Brain microvascular endothelial cell (primary cell): ENCODE measurements around the gene OTP.

Source experiments
- DNase-seq: peaks from one replicate; pipeline ENCODE4 v3.0.0-alpha.2; 2020
- H3K27ac ChIP-seq: fragments of 250-450 bp; sonication (Bioruptor Pico); 2 replicates; pipeline ENCODE4 v1.5.1; 2020; ENCODE audit warnings: mild to moderate bottlenecking, moderate library complexity
- H3K27me3 ChIP-seq: fragments of 250-450 bp; sonication (Bioruptor Pico); replicated peaks from 2 replicates; pipeline ENCODE4 v1.5.1; 2020; ENCODE audit warnings: mild to moderate bottlenecking
- H3K36me3 ChIP-seq: fragments of 250-450 bp; sonication (Bioruptor Pico); replicated peaks from 2 replicates; pipeline ENCODE4 v1.5.1; 2020; ENCODE audit warnings: mild to moderate bottlenecking
- H3K4me3 ChIP-seq: 2 replicates; pipeline ENCODE4 v1.5.1; 2011; ENCODE audit warnings: low read depth, mild to moderate bottlenecking, control low read depth, low read length, moderate library complexity
- in situ Hi-C: cut with HindIII; loops from 2 replicates; pipeline ENCODE4 v1.10.0; 2017; ENCODE audit warnings: low sequenced_read_pairs, low pct_ligation_motif_present
- TF ChIP-seq, protein P1 (sequence below): IDR thresholded peaks from 2 replicates; pipeline ENCODE4 v1.5.1; 2011; ENCODE audit warnings: low read depth, mild to moderate bottlenecking, moderate library complexity, low read length, control low read depth, inconsistent platforms; ENCODE audit errors: missing control alignments

The OTP gene

DNA sequence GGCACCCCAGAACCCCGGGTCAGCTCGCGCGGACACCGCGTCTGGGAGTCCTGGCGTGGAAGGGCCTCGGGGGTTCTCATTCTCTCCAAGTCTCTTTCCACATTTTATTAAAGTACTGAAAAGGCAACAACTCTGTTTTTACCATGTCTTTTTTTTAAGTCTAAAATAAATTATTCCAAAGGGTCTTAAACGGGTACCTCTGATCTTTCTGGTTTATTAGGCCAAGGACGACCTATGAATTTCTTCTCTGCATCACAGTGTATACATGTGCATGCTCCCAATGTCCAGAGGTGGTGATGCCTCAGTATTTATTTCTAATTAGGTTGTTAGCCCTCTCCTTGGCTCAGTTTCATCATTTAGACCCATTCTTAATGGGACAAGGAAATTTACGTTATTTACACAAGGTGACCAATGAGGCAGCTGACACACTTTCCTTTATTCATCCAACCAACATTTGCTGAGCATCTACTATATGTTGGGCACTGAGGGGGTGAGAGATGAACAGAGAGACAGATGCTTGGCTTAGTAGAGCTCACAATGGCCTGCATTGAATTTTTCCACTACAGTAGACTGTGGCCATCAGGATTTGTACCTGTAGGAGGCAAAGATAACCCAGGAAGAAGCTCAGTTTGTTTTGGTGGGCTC, 7.6 kb upstream of the OTP start:
- in situ Hi-C loops, result no loop called here
- DNase-seq, result no peak
- Histone ChIP-seq H3K4me3 (no peak overlapping the region), H3K36me3 (no peaks in the 10 kb centered on the region), H3K27me3 (peaks cover 84% of the 10 kb centered on the region), H3K27ac (no peak overlapping the region)
- TF ChIP-seq, protein P1, sequence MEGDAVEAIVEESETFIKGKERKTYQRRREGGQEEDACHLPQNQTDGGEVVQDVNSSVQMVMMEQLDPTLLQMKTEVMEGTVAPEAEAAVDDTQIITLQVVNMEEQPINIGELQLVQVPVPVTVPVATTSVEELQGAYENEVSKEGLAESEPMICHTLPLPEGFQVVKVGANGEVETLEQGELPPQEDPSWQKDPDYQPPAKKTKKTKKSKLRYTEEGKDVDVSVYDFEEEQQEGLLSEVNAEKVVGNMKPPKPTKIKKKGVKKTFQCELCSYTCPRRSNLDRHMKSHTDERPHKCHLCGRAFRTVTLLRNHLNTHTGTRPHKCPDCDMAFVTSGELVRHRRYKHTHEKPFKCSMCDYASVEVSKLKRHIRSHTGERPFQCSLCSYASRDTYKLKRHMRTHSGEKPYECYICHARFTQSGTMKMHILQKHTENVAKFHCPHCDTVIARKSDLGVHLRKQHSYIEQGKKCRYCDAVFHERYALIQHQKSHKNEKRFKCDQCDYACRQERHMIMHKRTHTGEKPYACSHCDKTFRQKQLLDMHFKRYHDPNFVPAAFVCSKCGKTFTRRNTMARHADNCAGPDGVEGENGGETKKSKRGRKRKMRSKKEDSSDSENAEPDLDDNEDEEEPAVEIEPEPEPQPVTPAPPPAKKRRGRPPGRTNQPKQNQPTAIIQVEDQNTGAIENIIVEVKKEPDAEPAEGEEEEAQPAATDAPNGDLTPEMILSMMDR, result no peak

DNA sequence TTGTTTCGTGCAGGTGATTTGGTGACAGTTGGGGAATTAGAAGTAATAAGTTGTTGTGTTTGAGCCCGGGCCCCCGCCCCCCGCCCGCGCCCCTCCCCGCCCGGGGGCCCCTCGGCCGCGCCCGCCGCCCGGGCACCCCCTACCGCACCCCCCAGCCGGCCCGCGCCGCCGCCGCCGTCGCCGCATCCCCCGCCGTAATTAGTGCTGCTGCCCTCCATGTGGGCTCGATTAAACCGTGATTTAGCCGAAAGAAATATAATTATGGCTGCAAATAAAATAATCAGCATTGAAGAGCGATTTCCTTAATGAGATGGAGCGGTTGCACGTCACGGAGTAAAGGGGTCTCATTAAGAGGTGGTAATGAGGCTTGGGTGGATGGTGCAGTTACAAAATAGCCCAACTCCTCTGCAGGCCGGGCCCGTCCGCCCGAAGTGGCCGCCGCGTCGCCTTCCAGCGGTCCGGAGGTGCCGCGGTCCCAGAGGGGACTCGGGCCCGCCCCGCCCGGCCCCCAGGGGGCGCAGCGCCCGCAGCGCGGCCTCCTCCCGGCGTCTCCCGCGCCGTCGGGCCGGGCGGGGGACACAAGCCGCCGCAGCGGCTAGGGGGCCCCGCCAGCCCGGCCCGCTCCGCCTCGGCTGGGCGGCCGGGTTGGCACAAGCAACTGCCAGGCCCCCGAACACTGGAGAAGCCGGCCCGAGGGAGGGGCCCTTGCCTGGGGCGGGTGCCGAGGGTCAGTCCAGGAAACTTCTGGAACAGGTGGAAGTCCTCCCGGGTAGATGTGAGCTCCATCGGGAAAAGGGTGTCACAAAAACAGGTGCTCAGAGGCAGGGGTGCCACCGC, 6.9 kb upstream of the OTP start:
- H3K27me3 ChIP-seq, result peaks cover 87% of the 10 kb centered on the region
- TF ChIP-seq, protein P1, result peak; percentile 31
- no peak overlapping the region for H3K4me3 ChIP-seq
- in situ Hi-C loops, result no loop called here
- DNase-seq, result no peak
- no peaks in the 10 kb centered on the region for H3K36me3 ChIP-seq
- no peak overlapping the region for H3K27ac ChIP-seq

DNA sequence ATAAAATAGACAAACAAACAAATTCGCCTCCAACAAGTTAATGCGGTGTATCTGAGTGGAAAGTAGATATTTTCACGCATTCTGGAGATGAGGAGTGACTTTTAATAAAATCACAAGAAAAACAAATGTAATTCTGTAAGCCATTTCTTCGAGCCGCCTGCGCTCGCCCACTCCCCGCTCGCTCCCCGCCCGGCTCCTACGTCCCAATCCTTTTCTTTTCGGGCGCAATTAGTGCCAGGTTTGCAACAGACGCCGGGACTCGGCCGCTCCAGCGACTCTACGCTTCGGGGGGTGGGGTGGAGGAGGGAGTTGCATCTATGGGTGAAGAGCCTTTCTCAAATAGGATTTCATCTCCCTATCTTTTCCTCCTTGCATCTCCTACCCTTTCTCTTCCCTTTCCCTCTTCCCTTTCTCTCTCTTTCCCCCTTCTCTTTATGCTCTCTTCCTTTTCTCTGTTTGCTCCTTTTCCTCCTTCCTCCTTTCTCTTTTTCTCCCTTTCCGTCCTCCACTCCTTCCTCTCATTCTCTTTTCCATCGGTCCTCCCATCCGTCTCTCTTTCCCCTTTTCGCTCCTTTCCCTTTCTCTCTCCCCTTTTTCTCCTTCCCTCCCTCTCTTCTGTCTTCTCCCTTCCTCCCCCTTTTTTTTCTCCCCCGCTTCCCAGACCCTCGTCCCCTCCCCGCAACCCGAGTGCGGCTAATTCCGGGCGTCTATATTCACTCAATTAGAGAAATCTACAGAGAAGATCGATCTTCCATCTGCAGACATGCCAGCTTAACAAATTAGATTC, 6.1 kb upstream of the OTP start:
- Histone ChIP-seq H3K4me3 (no peak overlapping the region), H3K27ac (no peak overlapping the region), H3K36me3 (no peaks in the 10 kb centered on the region), H3K27me3 (peaks cover 87% of the 10 kb centered on the region)
- DNase-seq, result no peak
- TF ChIP-seq, protein P1, result no peak
- in situ Hi-C loops, result no loop called here

DNA sequence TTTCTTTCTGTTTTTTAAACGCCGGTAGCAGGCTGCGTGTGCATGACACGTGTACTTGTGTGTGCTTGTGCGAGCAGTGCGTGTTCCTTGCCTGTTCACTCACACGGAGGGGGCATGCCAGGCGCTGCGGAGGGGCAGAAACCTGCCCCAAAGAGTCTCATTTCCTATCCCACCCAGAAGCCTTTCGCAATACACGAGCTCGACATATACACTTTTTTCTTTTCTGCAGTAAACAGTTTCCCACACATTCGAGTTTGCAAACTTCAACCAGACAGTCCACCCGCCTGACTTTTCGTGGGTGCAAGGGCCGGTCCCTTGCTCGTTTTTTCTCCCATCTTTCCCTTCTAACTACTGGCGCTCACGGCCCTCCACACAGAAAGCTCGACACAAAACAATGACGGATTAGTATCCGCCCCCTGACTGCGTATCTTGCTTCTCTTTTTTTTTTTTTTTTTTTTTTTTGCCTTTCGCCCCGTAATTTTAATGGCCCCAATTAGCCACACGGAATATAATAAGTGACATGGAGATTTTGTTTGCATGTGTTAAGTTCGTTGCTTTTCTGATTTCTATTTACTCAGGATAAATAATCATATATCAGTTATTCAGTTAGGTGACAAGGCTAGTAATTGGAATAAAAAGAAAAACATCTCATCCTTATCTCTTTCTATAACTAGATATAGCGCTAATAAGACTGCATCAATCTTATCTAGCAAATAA, 5.3 kb upstream of the OTP start:
- Histone ChIP-seq H3K27ac (no peak overlapping the region), H3K36me3 (no peaks in the 10 kb centered on the region), H3K27me3 (peaks cover 89% of the 10 kb centered on the region), H3K4me3 (no peak overlapping the region)
- TF ChIP-seq, protein P1, result no peak
- in situ Hi-C loops, result no loop called here
- no peak for DNase-seq

DNA sequence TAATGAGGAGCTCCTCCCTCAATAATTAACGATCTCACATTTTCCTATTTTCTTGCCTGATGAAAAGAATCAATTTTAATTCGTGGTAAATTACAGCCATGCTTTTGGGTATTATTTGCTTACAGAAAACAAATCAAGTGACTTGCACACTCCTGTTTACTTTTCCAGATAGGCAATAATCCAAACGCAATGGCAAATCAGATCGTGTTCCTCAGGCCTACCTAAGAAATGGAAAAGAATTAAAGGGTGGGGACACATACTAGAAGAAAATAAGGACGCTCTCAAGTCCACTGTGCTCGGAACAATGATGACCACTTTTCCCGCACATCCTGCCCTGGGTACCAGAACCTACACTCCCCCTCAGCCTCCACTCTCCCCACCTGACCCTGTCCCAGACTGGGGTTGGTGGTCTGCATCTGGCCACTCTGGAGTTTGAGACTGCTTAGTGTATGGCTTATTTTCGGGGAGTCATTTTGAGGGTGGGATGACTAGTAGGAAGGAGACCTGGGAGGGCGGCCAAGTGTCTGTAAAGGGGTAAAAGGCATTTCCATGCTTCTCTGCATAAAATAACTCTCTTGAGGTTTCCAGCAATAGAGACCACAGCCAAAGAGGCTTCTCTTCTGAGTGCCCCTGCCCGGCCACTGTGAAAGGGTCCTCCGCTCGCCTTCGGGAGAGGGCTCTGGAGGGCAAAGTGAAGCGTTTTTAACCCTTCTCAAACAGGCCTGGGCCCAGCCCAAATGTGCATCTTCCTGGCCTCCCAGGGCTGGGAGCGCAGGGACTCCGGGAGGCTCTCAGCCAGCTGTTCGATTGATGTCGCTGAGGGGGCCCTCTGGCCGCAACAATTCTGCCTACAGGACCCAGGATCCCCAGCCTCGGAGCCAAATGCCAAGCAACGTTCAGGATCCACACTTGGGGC, 4.5 kb upstream of the OTP start:
- in situ Hi-C loops, result no loop called here
- TF ChIP-seq, protein P1, result no peak
- Histone ChIP-seq H3K27me3 (peaks cover 92% of the 10 kb centered on the region), H3K36me3 (no peaks in the 10 kb centered on the region), H3K4me3 (no peak overlapping the region), H3K27ac (no peak overlapping the region)
- no peak for DNase-seq
